Inflammatory macrophage (primary cell): ENCODE measurements around the gene ZNF787.
A peak's percentile ranks its signal among the peaks of the same experiment; 100 is the strongest.
"Not testable (repeated sequence)": the region's sequence is repeated elsewhere in the genome, so short reads cannot be mapped to it uniquely, and the experiment has no call there.

Experiments
- DNase-seq, 2 donors: peaks; one replicate each; pipeline ENCODE4 v3.0.0-alpha.2; 2020 to 2022
- total RNA-seq, 18 experiments: gene quantifications; one replicate each; lab custom pipeline; 2026; ENCODE audit warnings: mixed read lengths in 6 of 18, inconsistent platforms in 2 of 18; lab: John Stamatoyannopoulos, UW

ZNF787 gene
- 10.7 to 44.7 (median 23.8) reads per million in 18 experiments for total RNA-seq

DNA sequence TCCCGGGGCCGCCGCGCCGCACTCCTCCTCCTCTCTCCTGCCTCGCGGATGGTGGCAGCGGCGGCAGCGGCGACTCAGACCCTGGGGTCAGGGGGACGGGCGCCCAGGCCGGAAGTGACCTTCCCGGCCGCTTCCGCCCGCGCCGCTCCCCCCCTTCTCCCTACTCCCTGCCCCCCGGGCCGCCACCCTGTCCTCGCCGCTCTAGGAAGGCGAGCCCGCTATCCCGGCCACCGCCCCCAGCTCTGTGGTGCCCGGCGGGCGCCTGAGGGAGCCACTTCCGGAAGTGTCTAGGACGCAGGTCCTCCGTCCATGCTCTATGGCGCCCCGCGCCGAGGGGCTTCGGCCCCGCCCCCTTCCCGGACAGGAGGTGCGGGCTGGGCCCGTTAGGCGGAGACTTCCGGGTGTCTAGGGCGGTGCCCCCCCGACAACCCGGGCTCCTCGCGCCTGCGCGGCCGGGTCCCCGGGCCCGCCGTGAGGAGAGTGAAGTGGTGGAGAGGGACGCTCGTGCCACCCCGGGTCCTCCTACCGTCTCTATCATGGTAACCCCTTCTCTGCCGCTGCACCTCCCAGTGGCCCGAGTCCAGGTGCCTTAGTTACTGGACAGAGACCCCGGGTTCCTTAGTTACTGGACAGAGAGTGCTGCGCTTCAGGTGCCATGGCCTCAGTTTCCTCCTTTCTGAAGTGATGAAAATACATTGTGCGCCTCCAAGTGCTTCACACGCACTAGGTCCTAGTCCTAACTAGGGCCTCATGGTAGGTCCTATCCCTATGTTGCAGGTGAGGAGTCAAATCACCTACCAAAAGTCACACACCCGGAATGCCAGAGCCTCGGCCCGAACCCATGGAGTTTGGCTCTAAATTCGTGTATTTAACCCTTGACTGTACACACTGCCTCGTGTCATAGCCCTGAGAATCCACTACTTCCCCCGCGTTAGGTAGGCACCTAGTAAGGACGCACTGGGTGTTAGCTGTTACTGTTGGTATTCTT lies at the start of gene ZNF787:
Gene ZNF787, minus strand, starts transcription at position 116 of the 988 bp plus-strand sequence. CDS start 18,078 bp downstream, outside the sequence.
- DNase-seq: peak; percentile 97 to 98

DNA sequence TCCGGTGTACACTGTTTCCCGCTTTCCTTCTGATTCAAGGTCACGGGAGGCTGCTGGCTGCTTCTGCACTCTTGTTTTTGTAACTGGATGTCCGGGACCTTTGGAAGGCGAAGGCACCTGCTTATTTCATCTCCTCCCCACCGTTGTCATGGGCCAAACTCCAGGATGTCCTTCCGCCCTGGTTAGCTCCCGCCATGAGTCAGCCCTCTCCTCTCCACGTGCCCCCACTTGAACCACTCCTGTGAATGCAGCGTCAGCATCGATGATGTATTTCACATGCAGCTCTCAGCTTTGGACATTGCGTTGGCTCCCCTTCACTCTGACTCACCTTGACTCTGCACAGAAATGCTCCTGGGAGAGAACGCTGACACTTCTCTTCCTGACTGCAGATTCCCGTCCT lies 49.2 kb upstream of the ZNF787 start:
- DNase-seq: no peak

- no peak for DNase-seq
Measured at GRCh38 chr19:56167064-56167578, 46.0 kb upstream of the ZNF787 start.

GRCh38 chr19:56163097-56163496 lies 42.0 kb upstream of the ZNF787 start:
- DNase-seq: peak in 1 of 2 donors; percentile 25

GRCh38 chr19:56162258-56162657 lies 41.2 kb upstream of the ZNF787 start:
- peak; percentile 29 to 66 for DNase-seq

DNA sequence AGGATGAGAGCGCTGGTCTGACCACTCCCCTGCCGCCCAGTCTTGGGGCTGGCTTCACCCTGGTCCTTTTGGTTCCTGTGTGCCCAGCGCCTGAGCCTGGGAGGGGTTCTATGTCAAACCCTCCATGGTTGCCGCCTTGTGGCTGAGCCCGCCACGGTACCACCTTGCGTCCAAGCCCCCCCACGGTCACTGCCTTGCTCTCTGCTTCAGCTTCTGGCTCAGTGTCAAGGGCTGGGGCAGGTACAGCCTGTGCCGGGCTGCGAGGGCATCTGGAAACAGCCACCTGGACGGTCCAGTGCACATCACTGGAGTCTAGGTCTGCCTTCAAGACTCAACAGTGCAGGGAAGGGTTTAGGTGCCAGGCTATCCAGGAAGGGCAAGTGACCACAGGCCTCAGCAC lies 40.4 kb upstream of the ZNF787 start:
- DNase-seq: no peak

GRCh38 chr19:56159622-56160271 lies 38.7 kb upstream of the ZNF787 start:
- DNase-seq: no peak

- no peak for DNase-seq
Measured at GRCh38 chr19:56159009-56159559, 38.0 kb upstream of the ZNF787 start.

- no peak for DNase-seq
Measured at GRCh38 chr19:56158170-56158757, 37.2 kb upstream of the ZNF787 start.

DNA sequence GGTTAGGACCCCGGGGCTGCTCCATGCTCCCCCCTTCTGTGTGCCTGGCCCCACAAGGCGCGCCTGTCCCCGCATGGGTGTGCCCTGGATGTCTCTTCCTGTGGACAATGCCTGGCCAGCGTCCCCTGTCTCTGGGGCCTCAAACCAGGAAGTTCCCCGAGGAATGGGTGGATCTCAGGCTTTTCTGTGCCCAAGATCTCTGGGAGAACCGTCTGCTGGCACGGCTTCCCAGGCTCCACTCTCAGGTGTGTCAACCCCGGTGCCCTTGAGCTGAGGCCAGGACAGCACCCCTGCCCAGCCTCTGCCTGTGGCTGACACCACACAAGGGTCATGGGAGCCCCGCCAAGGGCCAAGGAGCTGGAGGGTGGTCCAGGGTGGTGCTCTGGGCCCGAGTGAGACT lies 35.7 kb upstream of the ZNF787 start:
- DNase-seq: no peak

- no peak for DNase-seq
Measured at GRCh38 chr19:56155124-56155687, 34.1 kb upstream of the ZNF787 start.

DNA sequence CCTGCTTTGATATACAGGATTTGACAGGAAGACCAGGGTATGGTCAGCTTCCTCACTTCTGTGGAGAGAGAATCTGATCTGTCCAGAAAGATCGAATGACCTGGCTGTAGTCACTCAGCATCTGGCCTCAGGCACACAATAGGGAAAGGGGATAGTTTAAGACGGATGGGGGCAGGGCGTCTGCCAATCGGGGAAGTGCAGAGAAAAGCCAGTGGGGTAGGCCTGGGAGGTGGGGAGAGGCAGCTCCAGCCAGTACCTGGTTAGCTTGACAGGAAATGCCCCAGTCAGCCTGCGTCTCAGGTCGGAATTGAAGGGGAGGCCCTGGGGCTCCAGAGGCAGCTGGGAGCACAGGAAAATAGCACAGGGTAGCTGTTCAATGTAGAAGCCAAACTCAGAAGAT lies 32.4 kb upstream of the ZNF787 start:
- no peak for DNase-seq

GRCh38 chr19:56152644-56153043 lies 31.5 kb upstream of the ZNF787 start:
- DNase-seq: no peak

DNA sequence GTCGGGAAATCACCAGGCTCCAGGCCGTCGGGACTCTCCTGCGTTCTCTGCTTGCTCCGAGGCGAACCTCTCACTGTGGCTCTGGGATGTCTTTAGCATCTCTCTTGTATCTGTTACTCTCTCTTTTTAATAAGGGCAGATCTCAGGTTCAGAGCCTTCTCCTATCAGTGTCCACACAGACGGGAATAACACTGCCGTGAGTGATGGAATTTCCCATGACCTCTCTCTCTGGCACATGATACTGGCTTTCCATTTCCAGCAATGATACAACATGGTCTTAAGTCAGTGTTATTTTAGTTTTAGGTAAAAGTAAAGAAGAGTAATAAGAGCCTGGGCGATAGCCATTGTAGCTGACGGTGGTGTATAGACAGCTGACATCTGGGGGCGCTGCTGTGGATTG lies 29.3 kb upstream of the ZNF787 start:
- no peak for DNase-seq

GRCh38 chr19:56149656-56150038 lies 28.6 kb upstream of the ZNF787 start:
- no peak for DNase-seq

DNA sequence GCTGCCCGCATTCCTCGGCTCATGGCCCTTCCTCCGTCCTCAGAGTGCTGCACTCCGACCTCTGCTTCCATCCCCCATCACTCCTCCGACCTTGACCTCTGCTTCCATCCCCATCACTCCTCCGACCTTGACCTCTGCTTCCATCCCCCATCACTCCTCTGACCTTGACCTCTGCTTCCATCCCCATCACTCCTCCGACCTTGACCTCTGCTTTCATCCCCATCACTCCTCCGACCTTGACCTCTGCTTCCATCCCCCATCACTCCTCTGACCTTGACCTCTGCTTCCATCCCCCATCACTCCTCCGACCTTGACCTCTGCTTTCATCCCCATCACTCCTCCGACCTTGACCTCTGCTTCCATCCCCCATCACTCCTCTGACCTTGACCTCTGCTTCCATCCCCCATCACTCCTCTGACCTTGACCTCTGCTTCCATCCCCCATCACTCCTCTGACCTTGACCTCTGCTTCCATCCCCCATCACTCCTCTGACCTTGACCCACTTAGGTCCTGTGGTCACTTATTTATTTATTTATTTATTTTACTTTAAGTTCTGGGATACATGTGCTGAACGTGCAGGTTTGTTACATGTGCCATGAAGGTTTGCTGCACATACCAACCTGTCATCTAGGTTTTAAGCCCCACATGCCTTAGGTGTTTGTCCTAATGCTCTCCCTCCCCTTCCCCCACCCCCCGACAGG lies 28.0 kb upstream of the ZNF787 start:
- not testable (repeated sequence) for DNase-seq

GRCh38 chr19:56148096-56148495 lies 27.0 kb upstream of the ZNF787 start:
- no peak for DNase-seq

DNA sequence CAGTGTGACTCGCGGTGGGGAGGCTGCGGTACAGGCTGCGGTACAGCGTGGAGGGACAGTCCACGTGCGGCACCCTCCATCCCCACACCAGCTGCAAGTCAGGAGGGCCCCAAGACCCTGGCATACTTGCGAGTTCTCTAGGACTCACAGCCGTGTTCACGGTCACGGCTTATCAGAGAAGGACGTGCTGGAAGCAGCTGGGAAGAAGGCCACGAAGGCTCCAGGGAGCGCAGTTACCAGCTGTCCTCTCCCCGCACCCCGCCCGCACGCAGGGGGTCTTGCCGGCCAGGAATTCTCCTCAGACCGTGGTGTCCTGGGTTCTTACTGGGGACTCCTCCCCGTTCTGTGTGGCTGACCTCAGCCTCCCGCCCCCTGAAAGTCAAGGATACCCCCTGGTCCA lies 26.2 kb upstream of the ZNF787 start:
- DNase-seq: no peak

GRCh38 chr19:56146904-56147303 lies 25.8 kb upstream of the ZNF787 start:
- DNase-seq: no peak

DNA sequence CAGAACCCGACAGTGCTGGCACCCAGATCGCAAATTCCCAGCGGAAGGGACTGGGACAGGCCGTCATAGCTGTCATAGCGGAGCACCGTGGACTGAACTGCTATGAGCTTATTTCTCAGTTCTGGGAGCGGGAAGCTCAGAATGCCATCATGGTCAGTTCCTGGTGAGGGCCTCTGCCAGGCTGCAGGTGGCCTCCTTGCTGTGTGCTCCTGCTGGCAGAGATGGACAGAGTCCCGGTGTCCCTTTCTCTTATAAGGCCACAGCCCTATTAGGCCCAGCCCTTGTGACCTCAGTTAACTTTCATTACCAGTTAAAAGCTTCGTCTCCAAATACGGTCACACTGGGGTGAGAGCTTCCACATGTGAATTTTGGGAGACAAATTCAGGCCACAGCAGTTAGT lies 24.6 kb upstream of the ZNF787 start:
- no peak for DNase-seq

- no peak for DNase-seq
Measured at GRCh38 chr19:56144831-56145230, 23.7 kb upstream of the ZNF787 start.

- DNase-seq: peak in 1 of 2 donors; percentile 21
Measured at GRCh38 chr19:56144376-56144775, 23.3 kb upstream of the ZNF787 start.
